Rectal smooth muscle tissue (tissue), 1 donor: Measurements from ENCODE around the gene MTF2.

Experiments used
- H3K27ac ChIP-seq: one replicate; pipeline ENCODE4 v1.7.0; 2013; ENCODE audit warnings: low read depth, low read length, inconsistent platforms
- H3K27me3 ChIP-seq: one replicate; pipeline ENCODE4 v1.7.0; 2013; ENCODE audit warnings: low read length; ENCODE audit not compliant: control insufficient read depth, insufficient read depth
- H3K36me3 ChIP-seq: one replicate; pipeline ENCODE4 v1.7.0; 2013; ENCODE audit warnings: low read length; ENCODE audit not compliant: control insufficient read depth, insufficient read depth
- H3K4me1 ChIP-seq: one replicate; pipeline ENCODE4 v1.7.0; 2013; ENCODE audit warnings: low read length; ENCODE audit not compliant: control insufficient read depth, insufficient read depth
- H3K4me3 ChIP-seq: one replicate; pipeline ENCODE4 v1.7.0; 2013; ENCODE audit warnings: low read length
- H3K9ac ChIP-seq: one replicate; pipeline ENCODE4 v1.7.0; 2013; ENCODE audit warnings: low read length

Gene MTF2

DNA sequence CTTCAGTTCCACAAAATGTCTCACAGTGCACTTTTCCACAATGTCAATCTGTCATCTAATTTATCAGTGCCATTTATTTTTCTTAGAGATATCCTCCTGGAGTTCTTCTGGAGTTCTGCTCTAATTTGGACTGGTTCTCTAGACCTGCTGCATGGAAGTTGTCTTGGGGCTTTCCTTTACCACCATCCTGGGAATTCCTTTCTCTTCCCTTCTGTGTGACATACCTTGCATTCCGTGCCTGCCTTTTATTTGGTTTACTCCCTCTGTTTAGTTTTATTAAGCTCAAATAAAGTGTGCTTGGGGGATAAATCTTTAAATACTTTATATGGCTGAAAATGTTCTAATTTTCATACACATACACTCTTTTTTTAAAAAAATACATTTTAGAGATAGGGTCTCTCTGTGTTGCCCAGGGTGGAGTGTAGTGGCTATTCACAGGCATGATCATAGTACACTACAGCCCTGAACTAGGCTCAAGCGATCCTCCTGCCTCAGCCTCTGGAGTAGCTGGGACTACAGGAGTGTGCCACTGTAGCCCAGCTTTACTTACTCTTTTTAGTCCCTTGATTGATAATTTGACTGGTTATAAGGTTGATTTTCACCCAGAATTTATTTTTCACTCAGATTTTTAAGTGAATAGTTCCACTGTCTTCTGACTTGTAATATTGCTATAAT, 14.4 kb downstream of the MTF2 start:
- no peak overlapping the region for H3K27ac ChIP-seq
- no peak overlapping the region for H3K9ac ChIP-seq
- no peaks in the 10 kb centered on the region for H3K27me3 ChIP-seq
- H3K4me3 ChIP-seq = no peak overlapping the region
- no peaks in the 10 kb centered on the region for H3K4me1 ChIP-seq
- no peaks in the 10 kb centered on the region for H3K36me3 ChIP-seq

GRCh38 chr1:93095804-93096585, 16.9 kb downstream of the MTF2 start:
- H3K27ac ChIP-seq = no peak overlapping the region
- no peak overlapping the region for H3K9ac ChIP-seq
- no peaks in the 10 kb centered on the region for H3K27me3 ChIP-seq

DNA sequence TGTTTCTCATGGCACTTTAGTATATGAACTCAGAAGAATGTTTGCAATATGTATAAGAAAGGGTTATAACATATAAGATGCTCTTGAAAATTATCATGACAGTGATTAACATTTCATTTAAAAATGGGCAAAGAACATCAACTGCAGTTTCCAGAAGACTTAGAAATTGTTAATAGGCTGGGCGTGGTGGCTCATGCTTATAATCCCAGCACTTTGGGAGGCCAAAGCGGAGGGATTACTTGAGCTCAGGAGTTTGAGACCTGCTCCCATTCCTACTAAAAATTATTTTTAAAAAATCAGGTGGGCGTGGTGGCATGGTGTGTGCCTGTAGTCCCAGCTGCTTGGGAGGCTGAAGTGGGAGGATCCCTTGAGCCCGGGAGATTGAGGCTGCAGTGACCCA, 23.1 kb downstream of the MTF2 start:
- Histone ChIP-seq H3K4me1 (no peaks in the 10 kb centered on the region), H3K4me3 (no peak overlapping the region), H3K9ac (no peak overlapping the region), H3K27ac (no peak overlapping the region), H3K27me3 (no peaks in the 10 kb centered on the region), H3K36me3 (no peaks in the 10 kb centered on the region)

More at GRCh38 chr1:93095804-93096585, 16.9 kb downstream of the MTF2 start:
- no peaks in the 10 kb centered on the region for H3K36me3 ChIP-seq
- H3K4me3 ChIP-seq = no peak overlapping the region
- no peaks in the 10 kb centered on the region for H3K4me1 ChIP-seq

DNA sequence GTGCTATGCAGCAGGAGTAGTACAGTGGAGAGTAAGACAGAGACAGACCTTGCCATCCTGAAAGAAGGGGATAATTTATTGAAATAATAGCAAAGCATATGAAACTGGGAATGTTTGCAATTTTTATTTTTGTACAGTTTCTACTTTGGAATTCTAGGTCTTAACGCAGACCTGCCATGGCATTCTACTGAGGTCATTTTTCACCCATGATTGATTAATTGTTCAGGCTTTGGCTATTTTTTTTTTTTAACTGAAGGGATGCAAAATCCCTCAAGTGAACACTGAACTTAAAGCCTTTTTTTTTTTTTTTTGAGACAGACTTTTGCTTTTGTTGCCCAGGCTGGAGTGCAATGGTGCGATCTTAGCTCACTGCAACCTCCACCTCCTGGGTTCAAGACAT, 27.1 kb downstream of the MTF2 start:
- Histone ChIP-seq H3K4me3 (no peak overlapping the region), H3K4me1 (peaks cover under 1% of the 10 kb centered on the region), H3K27me3 (no peaks in the 10 kb centered on the region), H3K36me3 (no peaks in the 10 kb centered on the region), H3K9ac (no peak overlapping the region), H3K27ac (no peak overlapping the region)

- H3K27me3 ChIP-seq = no peaks in the 10 kb centered on the region
- no peak overlapping the region for H3K27ac ChIP-seq
- no peak overlapping the region for H3K9ac ChIP-seq
- H3K4me1 ChIP-seq = peaks cover 3% of the 10 kb centered on the region
- no peak overlapping the region for H3K4me3 ChIP-seq
- H3K36me3 ChIP-seq = no peaks in the 10 kb centered on the region
These were observed 28.3 kb downstream of the MTF2 start for GRCh38 chr1:93107395-93107794.

GRCh38 chr1:93108335-93108734, 29.3 kb downstream of the MTF2 start:
- H3K4me3 ChIP-seq = no peak overlapping the region
- no peaks in the 10 kb centered on the region for H3K27me3 ChIP-seq
- peaks cover 3% of the 10 kb centered on the region for H3K4me1 ChIP-seq
- H3K36me3 ChIP-seq = no peaks in the 10 kb centered on the region
- no peak overlapping the region for H3K27ac ChIP-seq
- no peak overlapping the region for H3K9ac ChIP-seq

GRCh38 chr1:93109578-93109977, 30.5 kb downstream of the MTF2 start:
- Histone ChIP-seq H3K9ac (no peak overlapping the region), H3K4me3 (no peak overlapping the region), H3K4me1 (peaks cover 3% of the 10 kb centered on the region), H3K36me3 (no peaks in the 10 kb centered on the region), H3K27me3 (no peaks in the 10 kb centered on the region), H3K27ac (no peak overlapping the region)

DNA sequence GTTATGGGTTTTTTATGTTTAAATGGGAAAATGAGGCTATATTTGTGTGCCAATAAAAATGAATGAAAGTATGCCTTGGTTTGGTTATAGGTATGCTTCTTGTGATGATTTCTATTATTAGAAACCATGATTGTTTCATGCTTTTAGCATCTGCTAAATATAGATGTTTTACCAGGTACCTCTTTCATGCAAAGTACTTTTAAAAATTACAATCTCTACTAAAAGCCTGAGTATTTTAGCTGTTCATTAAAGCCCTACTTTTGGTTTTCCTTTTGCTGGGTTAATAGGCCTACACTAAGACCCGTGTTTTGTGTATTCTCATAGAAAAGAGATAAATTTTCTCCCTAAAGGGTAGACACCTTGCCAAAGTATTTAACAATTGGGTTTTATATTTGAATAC, 32.0 kb downstream of the MTF2 start:
- no peak overlapping the region for H3K27ac ChIP-seq
- peaks cover 3% of the 10 kb centered on the region for H3K4me1 ChIP-seq
- H3K4me3 ChIP-seq = no peak overlapping the region
- no peaks in the 10 kb centered on the region for H3K36me3 ChIP-seq
- no peaks in the 10 kb centered on the region for H3K27me3 ChIP-seq
- H3K9ac ChIP-seq = no peak overlapping the region

GRCh38 chr1:93111561-93111960, 32.5 kb downstream of the MTF2 start:
- Histone ChIP-seq H3K9ac (no peak overlapping the region), H3K27me3 (no peaks in the 10 kb centered on the region), H3K4me3 (no peak overlapping the region), H3K27ac (no peak overlapping the region), H3K36me3 (no peaks in the 10 kb centered on the region), H3K4me1 (peaks cover 3% of the 10 kb centered on the region)

- no peak overlapping the region for H3K27ac ChIP-seq
- no peak overlapping the region for H3K4me3 ChIP-seq
- H3K4me1 ChIP-seq = peaks cover 3% of the 10 kb centered on the region
- H3K27me3 ChIP-seq = no peaks in the 10 kb centered on the region
- H3K9ac ChIP-seq = no peak overlapping the region
- H3K36me3 ChIP-seq = no peaks in the 10 kb centered on the region
These were observed 34.0 kb downstream of the MTF2 start for GRCh38 chr1:93113127-93113526.

GRCh38 chr1:93114391-93114790, 35.3 kb downstream of the MTF2 start:
- Histone ChIP-seq H3K4me3 (no peak overlapping the region), H3K9ac (no peak overlapping the region), H3K36me3 (peaks cover 4% of the 10 kb centered on the region), H3K4me1 (peaks cover 3% of the 10 kb centered on the region), H3K27ac (no peak overlapping the region), H3K27me3 (no peaks in the 10 kb centered on the region)

GRCh38 chr1:93120614-93121013, 41.5 kb downstream of the MTF2 start:
- Histone ChIP-seq H3K27me3 (no peaks in the 10 kb centered on the region), H3K4me3 (no peak overlapping the region), H3K27ac (no peak overlapping the region), H3K9ac (no peak overlapping the region), H3K4me1 (no peaks in the 10 kb centered on the region), H3K36me3 (peaks cover 4% of the 10 kb centered on the region)
